Ishikawa (cell line): ENCODE results near the gene DEFB127.

Source experiments
- CEBPB ChIP-seq: IDR thresholded peaks from 2 replicates; pipeline ENCODE4 v1.6.1; 2012
- CREB1 ChIP-seq: IDR thresholded peaks from 2 replicates; pipeline ENCODE4 v1.6.1; 2012; ENCODE audit warnings: low read depth
- EGR1 ChIP-seq: IDR thresholded peaks from 2 replicates; pipeline ENCODE4 v1.6.1; 2012
- EP300 ChIP-seq: IDR thresholded peaks from 2 replicates; pipeline ENCODE4 v1.6.1; 2012; ENCODE audit warnings: borderline replicate concordance
- FOXM1 ChIP-seq: IDR thresholded peaks from 2 replicates; pipeline ENCODE4 v1.6.1; 2012; ENCODE audit warnings: low read depth, borderline replicate concordance
- MAX ChIP-seq: IDR thresholded peaks from 2 replicates; pipeline ENCODE4 v1.6.1; 2012
- NFIC ChIP-seq: IDR thresholded peaks from 2 replicates; pipeline ENCODE4 v1.6.1; 2012
- RAD21 ChIP-seq: IDR thresholded peaks from 2 replicates; pipeline ENCODE4 v1.6.1; 2012; ENCODE audit warnings: low read depth
- TAF1 ChIP-seq: IDR thresholded peaks from 2 replicates; pipeline ENCODE4 v1.6.1; 2012; ENCODE audit warnings: low read depth, mild to moderate bottlenecking
- TCF12 ChIP-seq: IDR thresholded peaks from 2 replicates; pipeline ENCODE4 v1.6.1; 2012; ENCODE audit warnings: low read depth
- TEAD4 ChIP-seq: IDR thresholded peaks from 2 replicates; pipeline ENCODE4 v1.6.1; 2012
- USF1 ChIP-seq: IDR thresholded peaks from 2 replicates; pipeline ENCODE4 v1.6.1; 2012
- YY1 ChIP-seq: IDR thresholded peaks from 2 replicates; pipeline ENCODE4 v1.6.1; 2012; ENCODE audit warnings: low read depth
- ZBTB7A ChIP-seq: IDR thresholded peaks from 2 replicates; pipeline ENCODE4 v1.6.1; 2012; ENCODE audit warnings: low read depth
- TF ChIP-seq, protein P1 (sequence below): IDR thresholded peaks from 2 replicates; pipeline ENCODE4 v1.6.1; 2012; ENCODE audit warnings: low read depth, mild to moderate bottlenecking

DEFB127 gene, protein sequence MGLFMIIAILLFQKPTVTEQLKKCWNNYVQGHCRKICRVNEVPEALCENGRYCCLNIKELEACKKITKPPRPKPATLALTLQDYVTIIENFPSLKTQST

DNA sequence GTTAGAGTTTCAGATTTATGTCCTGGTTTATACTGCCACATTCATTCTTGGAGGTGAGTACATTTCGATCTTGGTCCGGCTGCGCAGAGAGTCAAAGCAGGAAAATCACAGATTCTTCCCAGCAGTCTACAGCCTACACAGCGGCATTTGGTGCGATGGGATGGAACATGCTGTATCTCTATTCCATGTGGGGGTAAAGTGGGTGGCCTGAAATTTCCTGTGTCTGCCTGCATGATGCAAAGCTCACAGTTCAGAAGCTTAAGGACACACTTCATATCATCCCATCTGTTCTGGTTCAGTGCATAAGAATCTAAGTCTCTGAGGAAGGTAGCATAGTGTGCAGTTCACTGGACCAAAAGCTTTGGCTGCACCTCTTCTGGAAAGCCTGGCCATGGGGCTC is at the start of gene DEFB127:
TSS of gene DEFB127 (plus strand) at position 301 of the 400 bp plus-strand sequence. CDS start at position 392, 91 bp downstream.
- no peak for TF ChIP-seq MAX
- no peak for TF ChIP-seq EGR1
- no peak for TF ChIP-seq CREB1
- no peak for TF ChIP-seq NFIC
- no peak for TF ChIP-seq EP300
- no peak for TF ChIP-seq FOXM1
- TF ChIP-seq, protein P1, sequence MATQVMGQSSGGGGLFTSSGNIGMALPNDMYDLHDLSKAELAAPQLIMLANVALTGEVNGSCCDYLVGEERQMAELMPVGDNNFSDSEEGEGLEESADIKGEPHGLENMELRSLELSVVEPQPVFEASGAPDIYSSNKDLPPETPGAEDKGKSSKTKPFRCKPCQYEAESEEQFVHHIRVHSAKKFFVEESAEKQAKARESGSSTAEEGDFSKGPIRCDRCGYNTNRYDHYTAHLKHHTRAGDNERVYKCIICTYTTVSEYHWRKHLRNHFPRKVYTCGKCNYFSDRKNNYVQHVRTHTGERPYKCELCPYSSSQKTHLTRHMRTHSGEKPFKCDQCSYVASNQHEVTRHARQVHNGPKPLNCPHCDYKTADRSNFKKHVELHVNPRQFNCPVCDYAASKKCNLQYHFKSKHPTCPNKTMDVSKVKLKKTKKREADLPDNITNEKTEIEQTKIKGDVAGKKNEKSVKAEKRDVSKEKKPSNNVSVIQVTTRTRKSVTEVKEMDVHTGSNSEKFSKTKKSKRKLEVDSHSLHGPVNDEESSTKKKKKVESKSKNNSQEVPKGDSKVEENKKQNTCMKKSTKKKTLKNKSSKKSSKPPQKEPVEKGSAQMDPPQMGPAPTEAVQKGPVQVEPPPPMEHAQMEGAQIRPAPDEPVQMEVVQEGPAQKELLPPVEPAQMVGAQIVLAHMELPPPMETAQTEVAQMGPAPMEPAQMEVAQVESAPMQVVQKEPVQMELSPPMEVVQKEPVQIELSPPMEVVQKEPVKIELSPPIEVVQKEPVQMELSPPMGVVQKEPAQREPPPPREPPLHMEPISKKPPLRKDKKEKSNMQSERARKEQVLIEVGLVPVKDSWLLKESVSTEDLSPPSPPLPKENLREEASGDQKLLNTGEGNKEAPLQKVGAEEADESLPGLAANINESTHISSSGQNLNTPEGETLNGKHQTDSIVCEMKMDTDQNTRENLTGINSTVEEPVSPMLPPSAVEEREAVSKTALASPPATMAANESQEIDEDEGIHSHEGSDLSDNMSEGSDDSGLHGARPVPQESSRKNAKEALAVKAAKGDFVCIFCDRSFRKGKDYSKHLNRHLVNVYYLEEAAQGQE: no peak
- TF ChIP-seq USF1: no peak
- no peak for TF ChIP-seq RAD21
- TF ChIP-seq ZBTB7A: no peak
- TF ChIP-seq CEBPB: no peak
- TF ChIP-seq TCF12: no peak
- no peak for TF ChIP-seq TAF1

DNA sequence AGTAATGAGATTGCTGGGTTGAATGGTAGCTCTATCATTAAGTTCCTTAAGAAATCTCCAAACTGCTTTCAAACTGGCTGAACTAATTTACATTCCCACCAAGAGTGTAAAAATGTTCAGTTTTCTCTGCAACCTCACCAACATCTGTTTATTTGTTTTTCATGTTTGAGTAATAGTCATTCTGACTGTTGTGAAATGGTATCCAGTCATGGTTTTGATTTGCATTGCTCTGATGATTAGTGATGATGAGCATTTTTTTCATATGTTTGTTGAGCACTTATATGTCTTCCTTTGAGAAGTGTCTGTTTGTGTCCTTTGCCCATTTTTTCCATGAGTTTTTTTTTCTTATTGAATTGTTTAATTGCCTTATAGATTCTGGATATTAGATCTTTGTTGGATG is 44.9 kb upstream of the DEFB127 start:
- TF ChIP-seq TEAD4 (no peak), TAF1 (no peak), MAX (no peak), YY1 (no peak), FOXM1 (no peak), NFIC (no peak), TCF12 (no peak), USF1 (no peak), EGR1 (no peak)
- TF ChIP-seq, protein P1: no peak

GRCh38 chr20:117518-117917 is 39.7 kb upstream of the DEFB127 start:
- TF ChIP-seq MAX (no peak), FOXM1 (no peak), ZBTB7A (no peak), EP300 (no peak), TCF12 (no peak), NFIC (no peak), CEBPB (no peak), CREB1 (no peak), USF1 (no peak), RAD21 (no peak), TAF1 (no peak), YY1 (no peak), TEAD4 (no peak), EGR1 (no peak)
- TF ChIP-seq, protein P1: no peak

DNA sequence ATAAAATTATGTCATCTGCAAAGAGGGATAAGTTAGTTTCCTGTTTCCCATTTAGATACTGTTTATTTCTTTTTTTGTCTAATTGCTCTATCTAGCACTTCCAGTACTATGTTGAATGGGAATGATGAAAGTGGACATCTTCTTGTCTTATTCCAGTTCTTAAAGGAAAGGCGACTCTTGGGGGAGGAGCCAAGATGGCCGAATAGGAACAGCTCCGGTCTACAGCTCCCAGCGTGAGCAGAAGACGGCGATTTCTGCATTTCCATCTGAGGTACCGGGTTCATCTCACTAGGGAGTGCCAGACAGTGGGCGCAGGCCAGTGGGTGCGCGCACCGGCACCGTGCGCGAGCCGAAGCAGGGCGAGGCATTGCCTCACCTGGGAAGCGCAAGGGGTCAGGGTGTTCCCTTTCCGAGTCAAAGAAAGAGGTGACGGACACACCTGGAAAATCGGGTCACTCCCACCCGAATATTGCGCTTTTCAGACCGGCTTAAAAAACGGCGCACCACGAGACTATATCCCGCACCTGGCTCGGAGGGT is 27.4 kb upstream of the DEFB127 start:
- TF ChIP-seq YY1: peak; percentile 40; the same call in 1 of the 2 replicates
